Upper lobe of left lung (tissue), 6 donors: ENCODE measurements around the gene ARHGEF3. TPM values are rescaled to one million over a fixed set of nuclear protein-coding genes. Genes with fewer than 3 reads are reported as not detected.

Source experiments
- ATAC-seq, 2 donors: fragments of 200-7000 bp; cut with Tn5 transposase; one replicate each; pipeline ENCODE4 v1.9.1; 2022; ENCODE audit warnings: mild to moderate bottlenecking in 2 of 2, moderate library complexity in 2 of 2; ENCODE audit not compliant: low FRiP score in 2 of 2
- DNase-seq, 2 donors: peaks; one replicate each; pipeline ENCODE4 v3.0.0-alpha.2; 2019 to 2020
- H3K27ac ChIP-seq, 4 donors: fragments of 200-600 bp; sonication (generic); one replicate each; pipeline ENCODE4 v1.5.1; 2016 to 2019
- H3K27me3 ChIP-seq, 4 donors: fragments of 200-600 bp; sonication (generic); one replicate each; pipeline ENCODE4 v1.5.1; 2017 to 2019
- H3K36me3 ChIP-seq, 4 donors: fragments of 200-600 bp; sonication (generic); one replicate each; pipeline ENCODE4 v1.5.1; 2016 to 2019
- H3K4me1 ChIP-seq, 4 donors: fragments of 200-600 bp; sonication (generic); one replicate each; pipeline ENCODE4 v1.5.1; 2018 to 2019
- H3K4me3 ChIP-seq, 4 donors: fragments of 200-600 bp; sonication (generic); one replicate each; pipeline ENCODE4 v1.5.1; 2017 to 2019; ENCODE audit warnings: mild to moderate bottlenecking in 2 of 4, moderate library complexity in 1 of 4
- H3K9me3 ChIP-seq, 4 donors: fragments of 200-600 bp; sonication (generic); one replicate each; pipeline ENCODE4 v1.5.1; 2018 to 2019
- CTCF ChIP-seq, 6 experiments: fragments of 450-650 bp in 4 of 6; fragments of 200-600 bp in 2 of 6; sonication (generic) in 2 of 6; IDR thresholded peaks; one replicate each; pipeline ENCODE4 v1.5.1; 2016 to 2019; ENCODE audit warnings: antibody characterized with exemption in 6 of 6
- EP300 ChIP-seq, 4 donors: sonication (generic); formaldehyde crosslinking; IDR thresholded peaks; one replicate each; pipeline ENCODE4 v1.5.1; 2017; ENCODE audit warnings: antibody characterized with exemption in 4 of 4, control low read depth in 2 of 4
- POLR2A ChIP-seq, 4 donors: fragments of 450-650 bp; IDR thresholded peaks; one replicate each; pipeline ENCODE4 v1.5.1; 2016 to 2017; ENCODE audit warnings: antibody characterized with exemption in 4 of 4, mild to moderate bottlenecking in 2 of 4
- POLR2AphosphoS5 ChIP-seq, 2 donors: sonication (generic); formaldehyde crosslinking; IDR thresholded peaks; one replicate each; pipeline ENCODE4 v1.5.1; 2017; ENCODE audit warnings: antibody characterized with exemption in 2 of 2
- WGBS, 2 donors: methylation state at CpG; one replicate each; pipeline ENCODE4 v1.1.5; 2017 to 2018; 5-methylcytosine and 5-hydroxymethylcytosine counted together
- total RNA-seq, 6 donors: library from RNA; depleted of rRNA in 4 of 6; stranded (reverse); fragments of >200 nt in 4 of 6; gene quantifications; one replicate each; pipeline versions ENCODE4 v1.1.0 to v1.2.1, GENCODE V29; 2016 to 2021
- donor health status: DM: no; HTN: no; CAD: no; lungs with moderate emphysema.
- donor health status: DM: no; HTN: yes; CAD: no; lungs with severe emphysema.

Gene ARHGEF3
- total RNA-seq, 6 donors from 2014 or later = 26.6 to 38.9 (median 30.0) TPM

GRCh38 chr3:56706629-56707028 lies 95.1 kb downstream of the ARHGEF3 start:
- no peak overlapping the region for H3K4me3 ChIP-seq
- no peaks in the 10 kb centered on the region for H3K36me3 ChIP-seq
- no peak for DNase-seq
- TF ChIP-seq POLR2A (IDR thresholded peaks at IDR 0.05) = no peak
- TF ChIP-seq POLR2AphosphoS5 (IDR thresholded peaks at IDR 0.05) = no peak
- TF ChIP-seq CTCF (IDR thresholded peaks at IDR 0.05) = no peak
- TF ChIP-seq EP300 (IDR thresholded peaks at IDR 0.05) = no peak
- H3K9me3 ChIP-seq = no peaks in the 10 kb centered on the region
- no peaks in the 10 kb centered on the region for H3K27me3 ChIP-seq
- ATAC-seq = no peak
- no peak overlapping the region for H3K27ac ChIP-seq
- peaks cover 0 to 4% (median 1%) of the 10 kb centered on the region in 4 donors for H3K4me1 ChIP-seq

GRCh38 chr3:56704706-56705105 lies 97.0 kb downstream of the ARHGEF3 start:
- DNase-seq (no peak), ATAC-seq (no peak)

DNA sequence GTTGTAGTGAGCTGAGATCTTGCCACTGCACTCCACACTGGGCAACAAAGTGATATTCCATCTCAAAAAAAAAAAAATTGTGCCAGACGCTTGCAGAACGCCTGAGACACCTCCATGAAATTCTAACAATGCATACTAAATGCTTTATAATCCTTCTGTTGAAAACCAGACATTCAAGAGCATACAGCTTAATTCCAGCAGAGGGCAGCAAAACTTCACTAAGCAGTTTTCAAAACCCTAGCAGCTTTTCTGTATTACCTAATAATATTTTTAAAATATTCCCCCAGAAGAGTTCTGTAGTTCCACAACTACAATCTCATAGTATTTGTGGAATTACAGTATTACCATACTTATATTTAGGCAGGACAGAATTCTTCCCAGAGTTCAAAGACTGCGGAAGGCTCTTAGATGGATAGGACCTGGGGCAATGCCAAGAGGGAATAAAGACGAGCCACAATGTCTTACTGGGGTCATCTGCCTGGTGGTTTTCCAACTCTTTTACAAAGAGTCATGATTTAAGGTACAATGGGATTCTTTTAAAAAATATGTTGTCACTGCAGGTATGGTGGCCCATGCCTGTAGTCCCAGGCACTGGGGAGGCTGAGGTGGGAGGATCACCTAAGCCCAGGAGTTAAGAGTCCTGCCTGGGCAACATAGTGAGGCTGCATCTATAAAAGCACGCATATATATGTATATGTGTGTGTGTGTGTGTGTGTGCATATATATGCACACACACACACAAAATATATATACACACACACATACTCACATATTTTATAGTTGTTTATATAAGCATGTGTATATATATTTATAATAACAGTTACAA lies 99.0 kb downstream of the ARHGEF3 start:
- H3K27me3 ChIP-seq = no peaks in the 10 kb centered on the region
- H3K9me3 ChIP-seq = no peaks in the 10 kb centered on the region
- H3K36me3 ChIP-seq = no peaks in the 10 kb centered on the region
- H3K4me3 ChIP-seq = no peak overlapping the region
- no peak for TF ChIP-seq POLR2AphosphoS5 (IDR thresholded peaks at IDR 0.05)
- no peak for TF ChIP-seq POLR2A (IDR thresholded peaks at IDR 0.05)
- no peak for TF ChIP-seq EP300 (IDR thresholded peaks at IDR 0.05)
- TF ChIP-seq CTCF (IDR thresholded peaks at IDR 0.05) = peak; percentile 67 to 85 (median 82)
- WGBS, 2 donors = 22 to 27% methylated on average over 5 of the region's 5 CpGs
- H3K4me1 ChIP-seq = peaks cover 0 to 4% (median 1%) of the 10 kb centered on the region in 4 donors
- H3K27ac ChIP-seq = no peak overlapping the region
- DNase-seq = peak in 1 of 2 donors; percentile 31
- peak; percentile 62 to 84 for ATAC-seq

More at GRCh38 chr3:56704706-56705105, 97.0 kb downstream of the ARHGEF3 start:
- 75 to 86% methylated on average over 3 of the region's 3 CpGs for WGBS, 2 donors
- TF ChIP-seq POLR2AphosphoS5 (IDR thresholded peaks at IDR 0.05) (no peak), POLR2A (IDR thresholded peaks at IDR 0.05) (no peak), CTCF (IDR thresholded peaks at IDR 0.05) (no peak), EP300 (IDR thresholded peaks at IDR 0.05) (no peak)
- no peaks in the 10 kb centered on the region for H3K9me3 ChIP-seq
- H3K36me3 ChIP-seq = no peaks in the 10 kb centered on the region
- H3K27me3 ChIP-seq = no peaks in the 10 kb centered on the region
- peaks cover 0 to 4% (median 1%) of the 10 kb centered on the region in 4 donors for H3K4me1 ChIP-seq
- H3K27ac ChIP-seq = no peak overlapping the region
- no peak overlapping the region for H3K4me3 ChIP-seq

GRCh38 chr3:56700151-56700550 lies 101.6 kb downstream of the ARHGEF3 start:
- Histone ChIP-seq H3K27ac (no peak overlapping the region), H3K4me1 (peaks cover 0 to 4% (median 1%) of the 10 kb centered on the region in 4 donors), H3K4me3 (no peak overlapping the region), H3K36me3 (no peaks in the 10 kb centered on the region), H3K27me3 (no peaks in the 10 kb centered on the region), H3K9me3 (no peaks in the 10 kb centered on the region)
- DNase-seq (no peak), ATAC-seq (no peak)
- no peak for TF ChIP-seq POLR2AphosphoS5 (IDR thresholded peaks at IDR 0.05)
- no peak for TF ChIP-seq CTCF (IDR thresholded peaks at IDR 0.05)
- no peak for TF ChIP-seq EP300 (IDR thresholded peaks at IDR 0.05)
- TF ChIP-seq POLR2A (IDR thresholded peaks at IDR 0.05) = no peak
- 70% methylated on average over 4 of the region's 4 CpGs for WGBS, 2 donors
